CD1c-positive myeloid dendritic cell (primary cell): ENCODE data around the gene TUBA8.
"Not testable (repeated sequence)": the region's sequence is repeated elsewhere in the genome, so short reads cannot be mapped to it uniquely, and the experiment has no call there.

ENCODE experiments used
- DNase-seq: peaks from one replicate; pipeline ENCODE4 v3.0.0-alpha.2; 2016; ENCODE audit errors: extremely low spot score

The TUBA8 gene

DNA sequence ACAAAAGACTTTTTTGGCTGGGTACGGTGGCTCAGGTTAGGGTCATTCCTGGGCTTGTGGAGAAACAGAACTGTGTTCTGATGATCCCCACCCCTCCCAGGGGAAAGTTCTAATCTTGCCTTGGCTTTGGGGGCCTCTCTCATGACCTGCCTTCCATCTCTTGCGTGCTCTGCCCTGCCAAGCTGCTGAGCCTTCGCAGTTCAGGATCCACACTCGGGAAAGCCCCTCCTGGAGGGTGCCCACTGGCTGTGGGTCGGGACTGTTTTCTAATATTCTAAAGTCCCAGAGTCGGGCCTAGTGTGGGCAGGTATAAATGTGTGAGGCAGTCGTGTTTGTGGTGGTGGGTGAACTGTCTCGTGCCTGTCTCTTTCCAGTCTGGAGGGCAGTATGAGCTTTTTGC lies 62.2 kb downstream of the TUBA8 start:
- not testable (repeated sequence) for DNase-seq

DNA sequence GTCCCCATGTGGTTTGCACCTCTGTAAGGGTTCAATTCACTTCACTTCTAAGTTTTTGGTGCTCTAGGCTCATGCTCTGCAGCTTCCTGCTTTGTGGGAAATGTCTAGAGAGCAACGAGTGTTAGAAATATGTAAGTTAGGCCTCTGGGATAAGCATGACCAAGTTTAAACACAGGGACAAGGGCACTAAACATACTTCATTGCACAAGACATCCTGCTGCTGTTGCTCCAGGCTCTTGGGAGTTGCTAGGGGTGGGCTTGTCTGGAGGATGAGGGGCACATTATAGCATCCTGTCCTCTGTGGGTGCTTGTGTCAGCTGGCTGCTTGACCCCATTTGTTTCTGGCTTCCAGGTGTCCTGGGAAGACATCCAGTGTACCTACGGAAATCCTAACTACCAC lies 62.8 kb downstream of the TUBA8 start:
- DNase-seq, result not testable (repeated sequence)
